Thyroid gland (tissue), 4 donors: ENCODE results near the gene CABS1.

Experiments used
- POLR2A ChIP-seq, 2 donors: fragments of 450-650 bp; IDR thresholded peaks; one replicate each; pipeline ENCODE4 v1.6.1; 2017; ENCODE audit warnings: antibody characterized with exemption in 2 of 2, mild to moderate bottlenecking in 2 of 2, moderate library complexity in 1 of 2
- TF ChIP-seq, protein P1 (sequence below), 6 experiments: fragments of 200-600 bp in 3 of 6; fragments of 450-650 bp in 3 of 6; sonication (generic) in 3 of 6; IDR thresholded peaks; one replicate each; pipeline ENCODE4 v1.5.1; 2016 to 2019; ENCODE audit warnings: antibody characterized with exemption in 6 of 6, mild to moderate bottlenecking in 2 of 6, inconsistent platforms in 1 of 6, moderate library complexity in 1 of 6

GRCh38 chr4:70336043-70336442, 1.3 kb downstream of the CABS1 start:
- TF ChIP-seq, protein P1, sequence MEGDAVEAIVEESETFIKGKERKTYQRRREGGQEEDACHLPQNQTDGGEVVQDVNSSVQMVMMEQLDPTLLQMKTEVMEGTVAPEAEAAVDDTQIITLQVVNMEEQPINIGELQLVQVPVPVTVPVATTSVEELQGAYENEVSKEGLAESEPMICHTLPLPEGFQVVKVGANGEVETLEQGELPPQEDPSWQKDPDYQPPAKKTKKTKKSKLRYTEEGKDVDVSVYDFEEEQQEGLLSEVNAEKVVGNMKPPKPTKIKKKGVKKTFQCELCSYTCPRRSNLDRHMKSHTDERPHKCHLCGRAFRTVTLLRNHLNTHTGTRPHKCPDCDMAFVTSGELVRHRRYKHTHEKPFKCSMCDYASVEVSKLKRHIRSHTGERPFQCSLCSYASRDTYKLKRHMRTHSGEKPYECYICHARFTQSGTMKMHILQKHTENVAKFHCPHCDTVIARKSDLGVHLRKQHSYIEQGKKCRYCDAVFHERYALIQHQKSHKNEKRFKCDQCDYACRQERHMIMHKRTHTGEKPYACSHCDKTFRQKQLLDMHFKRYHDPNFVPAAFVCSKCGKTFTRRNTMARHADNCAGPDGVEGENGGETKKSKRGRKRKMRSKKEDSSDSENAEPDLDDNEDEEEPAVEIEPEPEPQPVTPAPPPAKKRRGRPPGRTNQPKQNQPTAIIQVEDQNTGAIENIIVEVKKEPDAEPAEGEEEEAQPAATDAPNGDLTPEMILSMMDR (IDR thresholded peaks at IDR 0.05) = no peak
- no peak for TF ChIP-seq POLR2A (IDR thresholded peaks at IDR 0.05)
